H1 (cell line): Measurements from ENCODE around the gene VTN. TPM values are rescaled to one million over a fixed set of nuclear protein-coding genes. Genes with fewer than 3 reads are reported as not detected.

Experiments
- CHD2 ChIP-seq: IDR thresholded peaks from 2 replicates; pipeline ENCODE4 v1.6.1; 2012; ENCODE audit warnings: low read length, improper control_type of control experiment
- EZH2 ChIP-seq: fragments of 200-600 bp; sonication (generic); IDR thresholded peaks from 2 replicates; pipeline ENCODE4 v1.7.1; 2012; ENCODE audit warnings: low read depth, mild to moderate bottlenecking, moderate library complexity, low read length, inconsistent platforms; ENCODE audit not compliant: severe bottlenecking
- RAD21 ChIP-seq, 2 experiments: IDR thresholded peaks in 1 of 2; conservative IDR thresholded peaks in 1 of 2; 2 replicates each; pipeline ENCODE4 v1.6.1; 2011; ENCODE audit warnings: low read depth in 2 of 2, low read length in 2 of 2, improper control_type of control experiment in 1 of 2, inconsistent platforms in 1 of 2, mild to moderate bottlenecking in 1 of 2, moderate library complexity in 1 of 2
- SAP30 ChIP-seq: fragments of 300-600 bp; sonication (generic); IDR thresholded peaks from 2 replicates; pipeline ENCODE4 v1.7.1; 2012; ENCODE audit warnings: low read length, moderate library complexity, mild to moderate bottlenecking, inconsistent platforms; ENCODE audit not compliant: insufficient read depth, insufficient replicate concordance
- SP1 ChIP-seq: IDR thresholded peaks from 2 replicates; pipeline ENCODE4 v1.6.1; 2011; ENCODE audit warnings: low read depth, low read length
- TEAD4 ChIP-seq: IDR thresholded peaks from 2 replicates; pipeline ENCODE4 v1.6.1; 2012; ENCODE audit warnings: low read depth, low read length, inconsistent platforms, mixed read lengths
- polyA plus RNA-seq, 7 experiments: library from polyadenylated mRNA; depleted of rRNA in 3 of 7; stranded (reverse) in 5 of 7; unstranded in 2 of 7; fragments of >200 nt in 5 of 7; fragments of 200-250 nt in 2 of 7; gene quantifications; 1 replicate in 5 of 7; 2 replicates in 1 of 7; 4 replicates in 1 of 7; pipeline versions ENCODE4 v1.2.1 to v1.2.3, GENCODE V29; 2011 to 2013; ENCODE audit warnings: missing spikeins in 2 of 7, mixed read lengths in 2 of 7
- total RNA-seq: library from RNA; stranded (reverse); fragmentation: NEBNext Ultra II Directional; extraction: Animal tissue kit (Norgen Biotek cat#: 25700); gene quantifications from 2 replicates; pipeline ENCODE4 v1.2.1, GENCODE V29; 2021
- TF ChIP-seq, protein P1 (sequence below): IDR thresholded peaks from 2 replicates; pipeline ENCODE4 v1.6.1; 2012; ENCODE audit warnings: inconsistent platforms

Gene VTN
- total and polyA plus RNA-seq, 2 of the 8 experiments (the other 6 are each of a cell fraction or from before 2014, with no cell fraction given), result 0.18 TPM; not detected in 1

DNA sequence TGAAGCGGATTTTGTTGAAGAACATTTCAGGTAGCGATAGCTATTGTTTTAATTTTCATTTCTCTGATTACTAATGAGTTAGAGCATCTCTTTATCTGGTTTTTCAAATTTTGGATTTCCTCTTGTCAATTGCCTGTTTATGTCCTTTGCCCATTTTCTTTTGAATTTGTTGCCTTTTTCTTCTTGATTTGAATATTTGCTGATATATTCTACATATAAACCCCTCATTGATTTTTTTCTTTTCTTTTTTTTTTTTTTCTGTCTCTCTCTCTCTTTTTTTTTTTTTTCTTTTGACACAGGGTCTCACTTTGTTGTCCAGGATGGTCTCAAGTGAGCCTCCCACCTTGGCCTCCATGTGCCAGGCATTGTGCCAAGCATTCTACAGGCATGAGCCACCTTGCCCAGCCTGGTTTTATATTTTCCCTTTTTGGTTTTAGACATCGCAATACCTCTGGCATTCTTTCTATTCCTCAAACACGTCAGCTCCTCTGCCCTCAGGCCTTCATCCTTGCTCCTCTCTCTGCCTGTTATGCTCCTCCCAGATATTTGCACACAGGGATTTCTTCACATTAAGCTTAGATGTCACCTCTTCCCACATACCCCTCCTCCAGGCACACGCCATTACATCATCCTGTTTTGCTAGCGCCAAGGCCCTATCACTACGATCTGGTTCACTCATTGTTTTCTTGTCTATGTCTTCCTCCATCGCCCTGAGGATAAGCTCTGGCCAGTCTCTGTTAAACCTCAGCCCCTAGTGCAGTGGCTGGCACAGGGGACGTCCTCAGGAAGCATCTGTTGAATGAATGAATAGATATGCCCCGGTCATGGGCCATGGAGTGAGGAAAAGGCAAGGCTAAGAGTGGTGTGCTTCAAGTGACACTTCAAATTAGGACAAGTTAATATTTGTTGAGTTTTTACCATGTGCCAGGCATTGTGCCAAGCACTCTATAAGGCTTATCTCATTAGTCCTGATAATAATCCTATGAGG lies 10.0 kb upstream of the VTN start (continued):
- TF ChIP-seq, protein P1, sequence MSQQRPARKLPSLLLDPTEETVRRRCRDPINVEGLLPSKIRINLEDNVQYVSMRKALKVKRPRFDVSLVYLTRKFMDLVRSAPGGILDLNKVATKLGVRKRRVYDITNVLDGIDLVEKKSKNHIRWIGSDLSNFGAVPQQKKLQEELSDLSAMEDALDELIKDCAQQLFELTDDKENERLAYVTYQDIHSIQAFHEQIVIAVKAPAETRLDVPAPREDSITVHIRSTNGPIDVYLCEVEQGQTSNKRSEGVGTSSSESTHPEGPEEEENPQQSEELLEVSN, result no peak
- TF ChIP-seq SAP30, result no peak
- TF ChIP-seq TEAD4, result no peak
- TF ChIP-seq EZH2, result no peak
- no peak for TF ChIP-seq SP1
- TF ChIP-seq RAD21 (IDR thresholded peaks at IDR 0.05 in 1 of 2, conservative IDR thresholded peaks at IDR 0.05 in 1 of 2; ENCODE audit: low read depth in 2 of 2, low read length in 2 of 2), result no peak
- TF ChIP-seq CHD2, result no peak
